SH-SY5Y (cell line): ENCODE measurements around the gene XDH.

Experiments used
- GATA2 ChIP-seq: IDR thresholded peaks from 2 replicates; pipeline ENCODE4 v1.6.1; 2011; ENCODE audit warnings: mild to moderate bottlenecking, low read depth, low read length
- GATA3 ChIP-seq: IDR thresholded peaks from 2 replicates; pipeline ENCODE4 v1.6.1; 2011; ENCODE audit warnings: low read depth, mild to moderate bottlenecking, low read length, moderate library complexity

DNA sequence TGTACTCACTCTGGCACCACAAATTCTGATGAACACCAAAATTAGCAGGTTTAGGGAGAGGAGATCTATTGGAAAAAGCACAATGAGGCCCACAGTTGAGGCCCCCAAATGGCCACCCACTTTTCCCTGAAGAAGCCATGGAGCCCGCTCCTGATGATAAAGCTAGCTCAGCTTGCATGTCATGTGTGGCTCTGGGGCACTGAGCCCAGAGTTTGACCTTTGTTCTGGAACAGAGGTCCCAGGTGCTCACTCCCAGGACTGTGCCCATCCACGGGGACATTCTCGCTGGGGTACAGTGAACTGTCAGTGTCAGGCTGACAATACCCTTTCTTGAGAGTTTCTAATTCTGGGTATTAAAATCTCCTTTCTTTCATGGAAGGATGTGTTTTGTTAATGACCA lies 36.2 kb downstream of the XDH start:
- TF ChIP-seq GATA2 (no peak), GATA3 (no peak)
